GM12892 (cell line): ENCODE results near the gene USP17L15. TPM values are rescaled to one million over a fixed set of nuclear protein-coding genes. Genes with fewer than 3 reads are reported as not detected.
"Not testable (repeated sequence)": the region's sequence is repeated elsewhere in the genome, so short reads cannot be mapped to it uniquely, and the experiment has no call there.

Experiments used
- DNase-seq: peaks from one replicate; pipeline ENCODE4 v3.0.0; 2011; ENCODE audit not compliant: insufficient read length
- FAIRE-seq: peaks from 2 replicates; lab custom pipeline; 2011; peaks lifted over from hg19 to GRCh38; lab: Jason Lieb, UNC
- polyA plus RNA-seq: library from polyadenylated mRNA; unstranded; fragments of >200 nt; gene quantifications from one replicate; pipeline ENCODE4 v1.2.1, GENCODE V29; 2012; ENCODE audit warnings: missing spikeins, inconsistent platforms; ENCODE audit not compliant: missing spikeins

The USP17L15 gene, protein sequence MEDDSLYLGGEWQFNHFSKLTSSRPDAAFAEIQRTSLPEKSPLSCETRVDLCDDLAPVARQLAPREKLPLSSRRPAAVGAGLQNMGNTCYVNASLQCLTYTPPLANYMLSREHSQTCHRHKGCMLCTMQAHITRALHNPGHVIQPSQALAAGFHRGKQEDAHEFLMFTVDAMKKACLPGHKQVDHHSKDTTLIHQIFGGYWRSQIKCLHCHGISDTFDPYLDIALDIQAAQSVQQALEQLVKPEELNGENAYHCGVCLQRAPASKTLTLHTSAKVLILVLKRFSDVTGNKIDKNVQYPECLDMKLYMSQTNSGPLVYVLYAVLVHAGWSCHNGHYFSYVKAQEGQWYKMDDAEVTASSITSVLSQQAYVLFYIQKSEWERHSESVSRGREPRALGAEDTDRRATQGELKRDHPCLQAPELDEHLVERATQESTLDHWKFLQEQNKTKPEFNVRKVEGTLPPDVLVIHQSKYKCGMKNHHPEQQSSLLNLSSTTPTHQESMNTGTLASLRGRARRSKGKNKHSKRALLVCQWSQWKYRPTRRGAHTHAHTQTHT
- polyA plus RNA-seq: not detected

DNA sequence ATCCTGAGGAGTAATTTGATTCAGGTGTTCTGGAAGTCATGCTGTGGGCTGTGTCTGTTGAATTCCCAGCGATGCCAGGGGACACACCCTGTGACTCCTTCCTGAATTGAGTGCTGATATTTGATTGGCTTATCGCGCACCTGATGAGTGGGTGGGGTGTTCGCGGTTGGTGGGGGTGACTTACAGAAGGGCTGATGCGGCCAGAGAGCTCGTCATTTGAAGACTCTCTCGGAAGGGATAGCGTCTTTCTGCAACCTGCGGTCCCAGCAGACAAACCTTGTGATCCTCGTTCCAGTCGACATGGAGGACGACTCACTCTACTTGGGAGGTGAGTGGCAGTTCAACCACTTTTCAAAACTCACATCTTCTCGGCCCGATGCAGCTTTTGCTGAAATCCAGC, at the start of gene USP17L15:
Gene USP17L15 (plus strand): TSS at position 301 of the 400 bp plus-strand sequence. CDS start 0 bp downstream, at position 301.
- not testable (repeated sequence) for DNase-seq, FAIRE-seq

DNA sequence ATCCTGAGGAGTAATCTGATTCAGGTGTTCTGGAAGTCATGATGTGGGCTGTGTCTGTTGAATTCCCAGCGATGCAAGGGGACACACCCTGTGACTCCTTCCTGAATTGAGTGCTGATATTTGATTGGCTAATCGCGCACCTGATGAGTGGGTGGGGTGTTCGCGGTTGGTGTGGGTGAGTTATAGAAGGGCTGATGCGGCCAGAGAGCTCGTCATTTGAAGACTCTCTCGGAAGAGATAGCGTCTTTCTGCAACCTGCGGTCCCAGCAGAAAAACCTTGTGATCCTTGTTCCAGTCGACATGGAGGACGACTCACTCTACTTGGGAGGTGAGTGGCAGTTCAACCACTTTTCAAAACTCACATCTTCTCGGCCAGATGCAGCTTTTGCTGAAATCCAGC, 23.8 kb upstream of the USP17L15 start, which contains the start of gene USP17L10:
Gene USP17L10 (plus strand): TSS at position 301 of the 400 bp plus-strand sequence. CDS start 0 bp downstream, at position 301.
- DNase-seq, FAIRE-seq: not testable (repeated sequence)

DNA sequence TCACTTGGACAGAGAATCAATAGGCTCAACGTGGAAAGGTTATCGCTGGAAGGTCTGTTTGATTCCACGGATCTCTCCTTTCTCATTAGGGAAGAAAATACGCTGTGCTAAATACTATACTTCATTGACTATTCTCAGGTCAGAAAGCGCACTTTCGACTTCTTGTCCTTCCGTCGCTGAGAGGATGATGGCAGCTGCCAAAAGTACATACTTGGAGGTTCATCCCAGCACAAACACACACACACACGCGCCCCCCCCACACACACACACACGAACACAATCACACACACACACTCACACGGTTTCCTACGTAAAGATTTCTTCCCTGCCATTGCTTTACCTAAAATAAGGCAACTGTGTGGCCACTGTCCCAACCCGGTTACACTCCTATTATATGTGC, 19.5 kb upstream of the USP17L15 start:
- FAIRE-seq, DNase-seq: not testable (repeated sequence)

DNA sequence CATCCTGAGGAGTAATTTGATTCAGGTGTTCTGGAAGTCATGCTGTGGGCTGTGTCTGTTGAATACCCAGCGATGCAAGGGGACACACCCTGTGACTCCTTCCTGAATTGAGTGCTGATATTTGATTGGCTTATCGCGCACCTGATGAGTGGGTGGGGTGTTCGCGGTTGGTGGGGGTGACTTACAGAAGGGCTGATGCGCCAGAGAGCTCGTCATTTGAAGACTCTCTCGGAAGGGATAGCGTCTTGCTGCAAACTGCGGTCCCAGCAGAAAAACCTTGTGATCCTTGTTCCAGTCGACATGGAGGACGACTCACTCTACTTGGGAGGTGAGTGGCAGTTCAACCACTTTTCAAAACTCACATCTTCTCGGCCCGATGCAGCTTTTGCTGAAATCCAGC, 19.1 kb upstream of the USP17L15 start, which contains the start of gene USP17L11:
Gene USP17L11 (plus strand): TSS at position 301 of the 400 bp plus-strand sequence. CDS start 0 bp downstream, at position 301.
- not testable (repeated sequence) for DNase-seq, FAIRE-seq

DNA sequence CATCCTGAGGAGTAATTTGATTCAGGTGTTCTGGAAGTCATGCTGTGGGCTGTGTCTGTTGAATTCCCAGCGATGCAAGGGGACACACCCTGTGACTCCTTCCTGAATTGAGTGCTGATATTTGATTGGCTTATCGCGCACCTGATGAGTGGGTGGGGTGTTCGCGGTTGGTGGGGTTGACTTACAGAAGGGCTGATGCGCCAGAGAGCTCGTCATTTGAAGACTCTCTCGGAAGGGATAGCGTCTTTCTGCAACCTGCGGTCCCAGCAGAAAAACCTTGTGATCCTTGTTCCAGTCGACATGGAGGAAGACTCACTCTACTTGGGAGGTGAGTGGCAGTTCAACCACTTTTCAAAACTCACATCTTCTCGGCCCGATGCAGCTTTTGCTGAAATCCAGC, 14.3 kb upstream of the USP17L15 start, which contains the start of gene USP17L12:
Gene USP17L12 (plus strand): TSS at position 301 of the 400 bp plus-strand sequence. CDS start 0 bp downstream, at position 301.
- DNase-seq, FAIRE-seq: not testable (repeated sequence)

DNA sequence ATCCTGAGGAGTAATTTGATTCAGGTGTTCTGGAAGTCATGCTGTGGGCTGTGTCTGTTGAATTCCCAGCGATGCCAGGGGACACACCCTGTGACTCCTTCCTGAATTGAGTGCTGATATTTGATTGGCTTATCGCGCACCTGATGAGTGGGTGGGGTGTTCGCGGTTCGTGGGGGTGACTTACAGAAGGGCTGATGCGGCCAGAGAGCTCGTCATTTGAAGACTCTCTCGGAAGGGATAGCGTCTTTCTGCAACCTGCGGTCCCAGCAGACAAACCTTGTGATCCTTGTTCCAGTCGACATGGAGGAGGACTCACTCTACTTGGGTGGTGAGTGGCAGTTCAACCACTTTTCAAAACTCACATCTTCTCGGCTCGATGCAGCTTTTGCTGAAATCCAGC, 9.6 kb upstream of the USP17L15 start, which contains the start of gene USP17L13:
Gene USP17L13 (plus strand): TSS at position 301 of the 400 bp plus-strand sequence. CDS start 0 bp downstream, at position 301.
- FAIRE-seq, DNase-seq: not testable (repeated sequence)

DNA sequence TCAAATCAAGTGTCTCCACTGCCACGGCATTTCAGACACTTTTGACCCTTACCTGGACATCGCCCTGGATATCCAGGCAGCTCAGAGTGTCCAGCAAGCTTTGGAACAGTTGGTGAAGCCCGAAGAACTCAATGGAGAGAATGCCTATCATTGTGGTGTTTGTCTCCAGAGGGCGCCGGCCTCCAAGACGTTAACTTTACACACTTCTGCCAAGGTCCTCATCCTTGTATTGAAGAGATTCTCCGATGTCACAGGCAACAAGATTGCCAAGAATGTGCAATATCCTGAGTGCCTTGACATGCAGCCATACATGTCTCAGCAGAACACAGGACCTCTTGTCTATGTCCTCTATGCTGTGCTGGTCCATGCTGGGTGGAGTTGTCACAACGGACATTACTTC, 3.9 kb upstream of the USP17L15 start:
- not testable (repeated sequence) for DNase-seq, FAIRE-seq

DNA sequence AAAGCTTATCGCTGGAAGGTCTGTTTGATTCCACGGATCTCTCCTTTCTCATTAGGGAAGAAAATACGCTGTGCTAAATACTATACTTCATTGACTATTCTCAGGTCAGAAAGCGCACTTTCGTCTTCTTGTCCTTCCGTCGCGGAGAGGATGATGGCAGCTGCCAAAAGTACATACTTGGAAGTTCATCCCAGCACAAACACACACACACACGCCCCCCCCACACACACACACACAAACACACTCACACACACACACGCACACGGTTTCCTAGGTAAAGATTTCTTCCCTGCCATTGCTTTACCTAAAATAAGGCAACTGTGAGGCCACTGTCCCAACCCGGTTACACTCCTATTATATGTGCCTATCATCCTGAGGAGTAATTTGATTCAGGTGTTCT, 4.3 kb downstream of the USP17L15 start:
- not testable (repeated sequence) for DNase-seq, FAIRE-seq

DNA sequence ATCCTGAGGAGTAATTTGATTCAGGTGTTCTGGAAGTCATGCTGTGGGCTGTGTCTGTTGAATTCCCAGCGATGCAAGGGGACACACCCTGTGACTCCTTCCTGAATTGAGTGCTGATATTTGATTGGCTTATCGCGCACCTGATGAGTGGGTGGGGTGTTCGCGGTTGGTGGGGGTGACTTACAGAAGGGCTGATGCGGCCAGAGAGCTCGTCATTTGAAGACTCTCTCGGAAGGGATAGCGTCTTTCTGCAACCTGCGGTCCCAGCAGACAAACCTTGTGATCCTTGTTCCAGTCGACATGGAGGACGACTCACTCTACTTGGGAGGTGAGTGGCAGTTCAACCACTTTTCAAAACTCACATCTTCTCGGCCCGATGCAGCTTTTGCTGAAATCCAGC, 9.4 kb downstream of the USP17L15 start, which contains the start of gene USP17L17:
Gene USP17L17 (plus strand): TSS at position 301 of the 400 bp plus-strand sequence. CDS start 0 bp downstream, at position 301.
- not testable (repeated sequence) for DNase-seq, FAIRE-seq

DNA sequence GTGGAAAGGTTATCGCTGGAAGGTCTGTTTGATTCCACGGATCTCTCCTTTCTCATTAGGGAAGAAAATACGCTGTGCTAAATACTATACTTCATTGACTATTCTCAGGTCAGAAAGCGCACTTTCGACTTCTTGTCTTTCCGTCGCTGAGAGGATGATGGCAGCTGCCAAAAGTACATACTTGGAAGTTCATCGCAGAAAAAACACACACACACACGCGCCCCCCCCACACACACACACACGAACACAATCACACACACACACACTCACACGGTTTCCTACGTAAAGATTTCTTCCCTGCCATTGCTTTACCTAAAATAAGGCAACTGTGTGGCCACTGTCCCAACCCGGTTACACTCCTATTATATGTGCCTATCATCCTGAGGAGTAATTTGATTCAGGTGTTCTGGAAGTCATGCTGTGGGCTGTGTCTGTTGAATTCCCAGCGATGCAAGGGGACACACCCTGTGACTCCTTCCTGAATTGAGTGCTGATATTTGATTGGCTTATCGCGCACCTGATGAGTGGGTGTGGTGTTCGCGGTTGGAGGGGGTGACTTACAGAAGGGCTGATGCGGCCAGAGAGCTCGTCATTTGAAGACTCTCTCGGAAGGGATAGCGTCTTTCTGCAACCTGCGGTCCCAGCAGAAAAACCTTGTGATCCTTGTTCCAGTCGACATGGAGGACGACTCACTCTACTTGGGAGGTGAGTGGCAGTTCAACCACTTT, 13.9 kb downstream of the USP17L15 start, which contains the start of gene USP17L18:
Gene USP17L18 (plus strand): TSS at position 678 of the 728 bp plus-strand sequence. CDS start 0 bp downstream, at position 678.
- FAIRE-seq, DNase-seq: not testable (repeated sequence)

DNA sequence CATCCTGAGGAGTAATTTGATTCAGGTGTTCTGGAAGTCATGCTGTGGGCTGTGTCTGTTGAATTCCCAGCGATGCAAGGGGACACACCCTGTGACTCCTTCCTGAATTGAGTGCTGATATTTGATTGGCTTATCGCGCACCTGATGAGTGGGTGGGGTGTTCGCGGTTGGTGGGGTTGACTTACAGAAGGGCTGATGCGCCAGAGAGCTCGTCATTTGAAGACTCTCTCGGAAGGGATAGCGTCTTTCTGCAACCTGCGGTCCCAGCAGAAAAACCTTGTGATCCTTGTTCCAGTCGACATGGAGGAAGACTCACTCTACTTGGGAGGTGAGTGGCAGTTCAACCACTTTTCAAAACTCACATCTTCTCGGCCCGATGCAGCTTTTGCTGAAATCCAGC, 18.9 kb downstream of the USP17L15 start, which contains the start of gene USP17L19:
Gene USP17L19 (plus strand): TSS at position 301 of the 400 bp plus-strand sequence. CDS start 0 bp downstream, at position 301.
- not testable (repeated sequence) for DNase-seq, FAIRE-seq

DNA sequence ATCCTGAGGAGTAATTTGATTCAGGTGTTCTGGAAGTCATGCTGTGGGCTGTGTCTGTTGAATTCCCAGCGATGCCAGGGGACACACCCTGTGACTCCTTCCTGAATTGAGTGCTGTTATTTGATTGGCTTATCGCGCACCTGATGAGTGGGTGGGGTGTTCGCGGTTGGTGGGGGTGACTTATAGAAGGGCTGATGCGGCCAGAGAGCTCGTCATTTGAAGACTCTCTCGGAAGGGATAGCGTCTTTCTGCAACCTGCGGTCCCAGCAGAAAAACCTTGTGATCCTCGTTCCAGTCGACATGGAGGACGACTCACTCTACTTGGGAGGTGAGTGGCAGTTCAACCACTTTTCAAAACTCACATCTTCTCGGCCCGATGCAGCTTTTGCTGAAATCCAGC, 23.6 kb downstream of the USP17L15 start, which contains the start of gene USP17L20:
Gene USP17L20 (plus strand): TSS at position 301 of the 400 bp plus-strand sequence. CDS start 0 bp downstream, at position 301.
- DNase-seq, FAIRE-seq: not testable (repeated sequence)

DNA sequence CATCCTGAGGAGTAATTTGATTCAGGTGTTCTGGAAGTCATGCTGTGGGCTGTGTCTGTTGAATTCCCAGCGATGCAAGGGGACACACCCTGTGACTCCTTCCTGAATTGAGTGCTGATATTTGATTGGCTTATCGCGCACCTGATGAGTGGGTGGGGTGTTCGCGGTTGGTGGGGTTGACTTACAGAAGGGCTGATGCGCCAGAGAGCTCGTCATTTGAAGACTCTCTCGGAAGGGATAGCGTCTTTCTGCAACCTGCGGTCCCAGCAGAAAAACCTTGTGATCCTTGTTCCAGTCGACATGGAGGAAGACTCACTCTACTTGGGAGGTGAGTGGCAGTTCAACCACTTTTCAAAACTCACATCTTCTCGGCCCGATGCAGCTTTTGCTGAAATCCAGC, 28.4 kb downstream of the USP17L15 start, which contains the start of gene USP17L21:
Gene USP17L21 (plus strand): TSS at position 301 of the 400 bp plus-strand sequence. CDS start 0 bp downstream, at position 301.
- not testable (repeated sequence) for DNase-seq, FAIRE-seq

DNA sequence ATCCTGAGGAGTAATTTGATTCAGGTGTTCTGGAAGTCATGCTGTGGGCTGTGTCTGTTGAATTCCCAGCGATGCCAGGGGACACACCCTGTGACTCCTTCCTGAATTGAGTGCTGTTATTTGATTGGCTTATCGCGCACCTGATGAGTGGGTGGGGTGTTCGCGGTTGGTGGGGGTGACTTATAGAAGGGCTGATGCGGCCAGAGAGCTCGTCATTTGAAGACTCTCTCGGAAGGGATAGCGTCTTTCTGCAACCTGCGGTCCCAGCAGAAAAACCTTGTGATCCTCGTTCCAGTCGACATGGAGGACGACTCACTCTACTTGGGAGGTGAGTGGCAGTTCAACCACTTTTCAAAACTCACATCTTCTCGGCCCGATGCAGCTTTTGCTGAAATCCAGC, 33.1 kb downstream of the USP17L15 start, which contains the start of gene USP17L22:
Gene USP17L22 (plus strand): TSS at position 301 of the 400 bp plus-strand sequence. CDS start 0 bp downstream, at position 301.
- FAIRE-seq, DNase-seq: not testable (repeated sequence)

DNA sequence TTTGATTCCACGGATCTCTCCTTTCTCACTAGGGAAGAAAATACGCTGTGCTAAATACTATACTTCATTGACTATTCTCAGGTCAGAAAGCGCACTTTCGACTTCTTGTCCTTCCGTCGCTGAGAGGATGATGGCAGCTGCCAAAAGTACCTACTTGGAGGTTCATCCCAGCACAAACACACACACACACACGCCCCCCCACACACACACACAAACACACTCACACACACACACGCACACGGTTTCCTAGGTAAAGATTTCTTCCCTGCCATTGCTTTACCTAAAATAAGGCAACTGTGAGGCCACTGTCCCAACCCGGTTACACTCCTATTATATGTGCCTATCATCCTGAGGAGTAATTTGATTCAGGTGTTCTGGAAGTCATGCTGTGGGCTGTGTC, 37.5 kb downstream of the USP17L15 start:
- FAIRE-seq, DNase-seq: not testable (repeated sequence)
